Right lobe of liver (tissue), 4 donors: ENCODE measurements around the gene PRR36.

Experiments
- POLR2A ChIP-seq: fragments of 450-650 bp; IDR thresholded peaks from one replicate; pipeline ENCODE4 v1.6.1; 2017; ENCODE audit warnings: antibody characterized with exemption, mild to moderate bottlenecking
- TF ChIP-seq, protein P1 (sequence below), 4 donors: fragments of 200-600 bp in 3 of 4; fragments of 450-650 bp in 1 of 4; IDR thresholded peaks; one replicate each; pipeline versions ENCODE4 v1.5.1 to v1.8.0; 2016 to 2022; ENCODE audit warnings: antibody characterized with exemption in 4 of 4, mild to moderate bottlenecking in 2 of 4
- donor health status: DM: no; HTN: no; CAD: no.
- donor health status: DM: no; HTN: no; CAD: no.
- donor health status: DM: no; HTN: yes; CAD: no.

GRCh38 chr19:7830823-7831222, 43.4 kb downstream of the PRR36 start:
- TF ChIP-seq, protein P1, sequence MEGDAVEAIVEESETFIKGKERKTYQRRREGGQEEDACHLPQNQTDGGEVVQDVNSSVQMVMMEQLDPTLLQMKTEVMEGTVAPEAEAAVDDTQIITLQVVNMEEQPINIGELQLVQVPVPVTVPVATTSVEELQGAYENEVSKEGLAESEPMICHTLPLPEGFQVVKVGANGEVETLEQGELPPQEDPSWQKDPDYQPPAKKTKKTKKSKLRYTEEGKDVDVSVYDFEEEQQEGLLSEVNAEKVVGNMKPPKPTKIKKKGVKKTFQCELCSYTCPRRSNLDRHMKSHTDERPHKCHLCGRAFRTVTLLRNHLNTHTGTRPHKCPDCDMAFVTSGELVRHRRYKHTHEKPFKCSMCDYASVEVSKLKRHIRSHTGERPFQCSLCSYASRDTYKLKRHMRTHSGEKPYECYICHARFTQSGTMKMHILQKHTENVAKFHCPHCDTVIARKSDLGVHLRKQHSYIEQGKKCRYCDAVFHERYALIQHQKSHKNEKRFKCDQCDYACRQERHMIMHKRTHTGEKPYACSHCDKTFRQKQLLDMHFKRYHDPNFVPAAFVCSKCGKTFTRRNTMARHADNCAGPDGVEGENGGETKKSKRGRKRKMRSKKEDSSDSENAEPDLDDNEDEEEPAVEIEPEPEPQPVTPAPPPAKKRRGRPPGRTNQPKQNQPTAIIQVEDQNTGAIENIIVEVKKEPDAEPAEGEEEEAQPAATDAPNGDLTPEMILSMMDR (IDR thresholded peaks at IDR 0.05), result no peak
- TF ChIP-seq POLR2A, result no peak
